B cell (primary cell): ENCODE measurements around the gene PKNOX2.

Experiments used
- EZH2 ChIP-seq: IDR thresholded peaks from 2 replicates; pipeline ENCODE4 v1.6.1; 2012; ENCODE audit warnings: borderline replicate concordance, low read depth, mild to moderate bottlenecking, moderate library complexity, low read length; ENCODE audit not compliant: insufficient read depth, poor library complexity, severe bottlenecking
- TF ChIP-seq, protein P1 (sequence below): fragments of 200-600 bp; IDR thresholded peaks from one replicate; pipeline ENCODE4 v1.8.0; 2022; ENCODE audit warnings: antibody characterized with exemption, mild to moderate bottlenecking

- TF ChIP-seq, protein P1, sequence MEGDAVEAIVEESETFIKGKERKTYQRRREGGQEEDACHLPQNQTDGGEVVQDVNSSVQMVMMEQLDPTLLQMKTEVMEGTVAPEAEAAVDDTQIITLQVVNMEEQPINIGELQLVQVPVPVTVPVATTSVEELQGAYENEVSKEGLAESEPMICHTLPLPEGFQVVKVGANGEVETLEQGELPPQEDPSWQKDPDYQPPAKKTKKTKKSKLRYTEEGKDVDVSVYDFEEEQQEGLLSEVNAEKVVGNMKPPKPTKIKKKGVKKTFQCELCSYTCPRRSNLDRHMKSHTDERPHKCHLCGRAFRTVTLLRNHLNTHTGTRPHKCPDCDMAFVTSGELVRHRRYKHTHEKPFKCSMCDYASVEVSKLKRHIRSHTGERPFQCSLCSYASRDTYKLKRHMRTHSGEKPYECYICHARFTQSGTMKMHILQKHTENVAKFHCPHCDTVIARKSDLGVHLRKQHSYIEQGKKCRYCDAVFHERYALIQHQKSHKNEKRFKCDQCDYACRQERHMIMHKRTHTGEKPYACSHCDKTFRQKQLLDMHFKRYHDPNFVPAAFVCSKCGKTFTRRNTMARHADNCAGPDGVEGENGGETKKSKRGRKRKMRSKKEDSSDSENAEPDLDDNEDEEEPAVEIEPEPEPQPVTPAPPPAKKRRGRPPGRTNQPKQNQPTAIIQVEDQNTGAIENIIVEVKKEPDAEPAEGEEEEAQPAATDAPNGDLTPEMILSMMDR, result no peak
- TF ChIP-seq EZH2, result no peak
Measured at GRCh38 chr11:125280646-125281045, 116.1 kb downstream of the PKNOX2 start.
